CD4-positive, alpha-beta T cell treated with Interleukin-15 for 4 hours (primary cell): ENCODE results near the gene FAT1.

ENCODE experiments used
- DNase-seq: peaks from one replicate; pipeline ENCODE4 v3.0.0-alpha.2; 2020; ENCODE audit warnings: low spot score

The FAT1 gene

DNA sequence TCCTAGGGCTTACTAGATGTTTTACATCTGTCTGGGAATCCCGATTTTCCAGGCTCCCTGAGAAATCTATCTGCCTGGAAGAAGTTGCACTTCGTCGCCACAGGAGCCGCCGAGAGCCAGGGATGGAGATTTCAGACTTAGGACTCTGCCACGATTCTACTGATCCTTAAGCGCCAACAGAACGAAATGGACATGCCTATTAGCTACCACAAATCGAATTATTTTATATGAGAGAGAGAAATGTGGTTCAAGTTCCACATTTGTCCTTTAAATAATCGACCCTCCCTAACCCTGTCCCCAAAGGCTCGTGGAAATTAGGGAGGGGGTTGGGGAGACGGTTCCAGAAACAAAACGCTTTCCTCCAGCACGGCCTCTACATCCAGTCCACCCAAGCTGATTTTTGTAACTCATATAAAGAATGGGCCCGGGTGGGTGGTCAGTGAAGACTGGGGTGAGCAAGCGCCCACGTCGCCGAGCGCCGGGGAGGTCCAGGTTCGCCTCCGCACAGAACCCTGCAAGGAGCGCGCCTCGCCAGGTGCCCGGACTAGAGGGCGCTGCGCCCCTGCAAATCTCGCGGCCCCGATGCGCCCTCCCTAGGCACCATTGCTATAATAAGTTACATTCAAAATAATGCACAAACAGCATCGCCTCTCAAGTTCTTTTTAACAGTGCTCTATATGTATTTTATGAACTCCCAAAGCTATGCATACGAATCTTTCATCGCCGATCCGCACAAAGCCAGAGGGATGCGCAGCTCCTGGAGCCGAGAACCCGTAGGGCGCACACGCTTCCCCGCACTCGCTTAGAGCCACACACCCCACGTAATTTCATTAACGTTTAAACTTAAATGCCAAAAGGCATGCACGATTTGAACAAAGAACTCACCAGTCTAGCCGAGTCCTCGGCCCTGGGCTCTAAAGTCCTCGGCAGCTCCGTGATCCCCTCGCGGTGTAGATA is 2.1 kb upstream of the FAT1 start:
- no peak for DNase-seq

DNA sequence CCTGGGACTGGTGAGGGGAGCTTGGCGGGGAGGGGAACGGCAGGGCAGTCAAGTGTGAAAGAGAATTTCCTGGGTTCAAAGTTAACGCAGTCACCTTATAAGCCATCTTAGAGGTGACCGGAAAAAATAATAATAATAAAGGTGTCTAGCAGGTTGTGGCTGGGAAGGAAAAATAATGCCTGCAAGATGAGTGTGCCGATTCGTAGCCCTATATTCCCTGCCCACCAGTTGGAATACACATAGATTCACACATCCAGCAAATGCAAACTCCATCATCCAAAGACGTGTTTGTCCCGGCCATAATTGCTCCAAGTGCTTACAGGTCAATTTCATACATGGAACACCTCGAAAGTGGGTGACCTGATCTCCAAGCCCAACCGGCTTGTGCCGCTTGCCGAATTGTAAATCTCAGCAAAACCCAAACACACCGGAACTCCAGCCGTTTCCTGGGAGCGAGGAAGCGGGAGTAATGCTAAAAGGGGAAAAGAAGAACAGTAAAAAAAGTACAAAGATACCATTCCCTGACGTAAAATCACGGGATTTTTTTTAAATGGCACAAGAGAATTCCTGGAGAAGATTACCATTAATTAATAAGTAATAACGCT is 1.3 kb upstream of the FAT1 start:
- no peak for DNase-seq

DNA sequence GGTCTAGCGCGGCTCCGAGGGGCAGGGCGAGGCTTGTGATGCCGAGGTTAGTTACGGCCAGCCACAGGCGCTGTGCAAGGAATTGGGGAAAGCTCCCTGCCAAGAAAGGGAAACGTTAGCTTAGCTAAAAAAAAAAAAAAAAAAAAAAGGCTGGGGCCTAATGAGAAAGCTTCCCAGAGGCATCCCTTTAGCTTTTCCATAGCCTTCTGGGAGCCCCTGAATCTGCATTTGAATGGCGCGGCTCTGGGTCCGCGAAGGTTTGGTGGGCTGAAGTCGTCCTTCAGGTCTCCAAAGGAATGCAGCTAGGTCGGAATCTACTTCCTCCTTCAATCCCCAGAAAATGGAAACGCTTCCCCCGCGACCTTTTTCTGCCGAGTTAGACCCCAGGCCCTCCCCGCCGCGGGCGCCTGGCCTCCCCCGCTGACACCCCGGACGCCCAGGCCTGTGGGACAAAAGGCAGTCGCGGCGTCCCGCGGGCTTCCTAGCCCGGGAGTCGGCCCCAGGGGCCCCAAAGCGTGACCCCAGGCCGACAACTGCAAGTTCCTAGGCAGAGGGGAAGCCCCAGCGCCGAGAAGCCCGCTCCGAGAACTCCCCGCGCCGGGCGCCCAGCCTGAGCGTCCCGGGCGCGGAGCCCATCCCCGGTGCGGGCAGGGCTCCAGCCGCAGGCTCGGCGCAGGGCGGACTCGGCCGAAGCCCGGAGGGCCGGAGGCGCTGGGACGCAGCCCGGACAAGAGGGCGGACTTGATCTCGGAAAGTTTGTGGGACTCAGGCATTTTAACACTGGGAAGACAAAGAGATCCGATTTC is 605 bp upstream of the FAT1 start:
- no peak for DNase-seq

DNA sequence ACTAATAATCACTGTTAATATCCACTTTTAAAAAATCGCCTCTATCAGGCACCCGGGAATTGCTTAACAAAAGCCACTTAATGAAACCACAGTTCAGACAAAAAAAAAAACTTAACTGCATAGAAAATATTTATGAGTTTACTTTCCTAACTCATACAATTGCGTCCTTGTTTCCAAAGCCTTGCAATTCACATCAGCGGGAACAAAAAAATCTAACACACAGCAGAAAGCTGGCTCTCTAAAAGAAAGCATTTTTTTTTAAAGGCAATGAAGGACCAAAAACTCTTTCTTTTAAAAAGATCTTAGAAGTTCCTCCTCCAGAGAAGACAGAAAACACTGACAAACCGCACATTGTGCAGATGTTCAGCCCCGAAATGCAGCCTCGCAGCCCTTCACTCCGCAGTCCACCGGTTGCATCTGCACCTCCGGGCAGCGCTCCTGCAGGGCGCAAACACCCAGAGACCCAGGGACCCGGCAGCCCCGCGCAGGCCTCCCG is 812 bp downstream of the FAT1 start:
- no peak for DNase-seq

DNA sequence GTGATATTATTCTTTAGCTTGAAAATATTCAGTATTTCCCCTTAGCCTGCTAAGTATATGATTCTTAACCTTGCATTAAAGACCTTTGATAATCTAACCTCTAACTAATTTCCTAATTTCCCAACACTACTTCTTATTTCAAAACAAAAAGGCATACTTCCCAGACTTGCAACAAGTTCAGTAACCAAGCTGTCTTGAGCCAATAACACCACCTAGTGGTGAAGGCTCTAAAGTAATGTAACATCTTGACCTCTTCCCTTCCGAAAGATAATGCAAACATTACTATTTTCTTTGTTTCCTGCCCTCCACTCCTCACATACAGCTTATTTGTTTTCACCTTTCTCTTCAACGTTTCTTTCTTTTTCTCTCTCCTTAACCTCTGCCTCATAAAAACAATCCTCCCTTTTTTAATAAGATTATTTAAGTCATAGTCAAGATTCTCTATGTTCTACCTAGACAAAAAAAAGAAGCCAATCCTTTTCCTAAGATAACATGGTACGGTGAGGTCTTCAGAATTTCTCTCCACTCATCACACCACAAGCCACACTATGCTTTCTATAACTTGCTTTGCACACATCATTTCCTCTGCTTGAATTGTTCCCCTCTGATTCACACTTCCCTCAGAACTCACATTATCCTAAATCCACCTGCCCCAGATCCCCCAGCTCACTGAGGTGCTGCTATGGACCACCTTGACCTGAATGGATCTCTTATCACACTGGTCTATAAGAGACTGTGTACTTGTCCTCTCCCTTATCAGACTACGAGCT is 3.5 kb downstream of the FAT1 start:
- no peak for DNase-seq

DNA sequence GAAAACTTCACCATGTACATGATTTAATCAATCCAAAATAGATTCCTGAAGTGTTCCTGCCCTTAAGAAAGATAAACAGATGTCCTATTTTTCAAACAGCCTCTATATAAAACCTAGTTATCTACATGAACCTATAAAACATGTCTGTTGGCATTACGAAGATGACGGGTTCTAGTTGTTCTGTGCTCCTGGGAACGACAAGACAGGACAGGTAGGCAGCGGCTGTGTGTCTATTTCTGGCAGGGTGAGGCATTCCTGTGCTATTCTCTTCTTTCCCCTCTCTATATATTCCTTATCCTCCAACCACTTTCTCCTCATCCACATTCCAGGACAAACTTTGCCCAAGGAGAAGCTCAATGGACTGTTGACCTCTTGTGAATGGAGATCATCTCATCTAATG is 6.1 kb downstream of the FAT1 start:
- no peak for DNase-seq

DNA sequence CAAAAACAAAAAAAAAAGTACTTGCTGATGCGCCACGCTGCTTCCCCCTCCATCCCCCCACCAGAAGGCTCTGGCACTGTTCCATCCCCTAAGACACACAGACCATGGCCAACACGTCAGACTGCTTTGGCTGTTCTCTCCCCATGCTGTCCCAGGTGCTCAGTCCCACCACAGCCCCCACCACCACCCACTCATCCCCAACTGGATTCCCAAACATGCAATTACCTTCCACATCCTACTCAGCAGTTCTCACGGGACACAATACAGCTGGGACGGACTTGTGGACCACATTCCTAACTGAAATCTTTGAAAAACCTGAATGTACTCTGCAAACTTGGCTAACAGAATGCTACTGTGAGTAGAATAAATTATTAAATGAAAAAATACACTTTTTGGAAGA is 8.6 kb downstream of the FAT1 start:
- DNase-seq = no peak

DNA sequence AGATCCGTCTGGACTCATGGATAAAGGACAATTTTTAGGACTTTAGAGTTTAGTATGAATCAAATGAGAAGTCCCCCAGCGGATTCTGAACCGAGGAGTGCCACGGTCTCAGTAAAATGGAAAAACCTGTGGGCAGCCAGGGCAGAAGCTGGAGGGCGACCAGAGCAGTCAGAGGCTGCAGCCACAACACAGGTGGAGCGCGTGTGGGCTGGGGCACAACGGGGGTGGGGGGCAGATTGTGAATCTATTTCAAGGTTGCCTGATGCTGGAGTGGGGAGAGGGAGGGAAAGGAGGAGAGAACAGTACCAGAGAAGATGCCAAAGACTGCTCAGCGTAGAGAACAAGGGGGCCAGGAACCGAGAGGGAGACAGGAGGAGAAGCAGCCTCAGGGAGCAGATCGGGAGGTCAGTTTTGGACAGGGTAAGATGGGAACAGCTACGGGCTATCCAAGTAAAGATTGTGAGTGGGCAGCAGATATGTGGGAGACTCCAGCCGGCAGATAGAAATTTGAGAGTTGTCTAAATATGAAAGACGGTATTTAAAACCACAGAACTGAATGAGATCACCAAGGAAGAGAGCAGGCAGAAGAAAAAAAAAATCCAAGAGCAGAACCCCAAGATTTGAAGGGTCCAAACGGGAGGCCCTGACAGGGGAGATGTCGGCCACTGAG is 9.5 kb downstream of the FAT1 start:
- DNase-seq = no peak

DNA sequence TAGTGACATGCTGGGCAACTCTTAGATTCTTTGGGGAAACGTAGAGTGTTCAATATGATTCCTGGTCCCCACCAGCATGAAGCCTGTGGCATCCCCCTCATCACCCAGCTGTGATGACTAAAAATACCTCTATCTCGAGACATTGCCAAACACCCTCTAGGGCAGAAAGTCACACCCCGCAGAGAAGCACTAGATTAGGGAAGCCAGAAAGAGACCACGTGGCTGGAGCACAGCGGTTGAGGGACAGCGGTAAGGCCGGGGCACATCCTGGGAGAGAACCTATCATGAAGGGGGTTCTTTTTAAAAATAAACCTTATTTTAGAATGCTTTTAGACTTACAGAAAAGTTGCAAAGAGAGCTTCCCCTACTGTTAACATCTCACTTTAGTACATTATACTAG is 11.0 kb downstream of the FAT1 start:
- DNase-seq = no peak

DNA sequence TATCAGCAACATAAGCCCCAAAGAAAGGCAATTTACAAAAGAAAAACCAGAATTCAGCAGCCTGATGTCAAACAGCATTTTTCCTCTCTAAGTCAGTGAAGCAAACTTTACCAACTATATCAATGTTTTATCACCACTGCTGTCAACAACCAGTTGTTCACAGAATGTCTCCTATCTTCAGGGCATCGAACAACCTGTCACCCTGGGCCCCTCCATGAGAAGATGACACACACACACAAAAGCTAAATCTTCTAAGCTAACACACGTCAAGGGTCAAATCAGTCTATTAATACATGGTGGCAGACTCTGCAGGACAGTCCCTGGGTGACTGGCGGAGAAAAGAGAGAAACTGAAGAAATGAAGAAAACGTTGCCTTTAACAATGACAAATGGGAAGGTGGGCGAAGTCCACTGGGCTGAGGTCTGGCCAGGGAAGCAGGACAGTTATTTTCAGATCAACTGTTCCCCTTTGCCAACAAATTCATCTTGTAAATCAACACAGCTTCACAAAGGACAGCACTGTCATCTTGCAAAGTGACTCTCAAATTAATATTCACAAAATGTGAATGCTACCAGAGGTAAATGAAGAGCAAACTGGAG is 13.0 kb downstream of the FAT1 start:
- no peak for DNase-seq

DNA sequence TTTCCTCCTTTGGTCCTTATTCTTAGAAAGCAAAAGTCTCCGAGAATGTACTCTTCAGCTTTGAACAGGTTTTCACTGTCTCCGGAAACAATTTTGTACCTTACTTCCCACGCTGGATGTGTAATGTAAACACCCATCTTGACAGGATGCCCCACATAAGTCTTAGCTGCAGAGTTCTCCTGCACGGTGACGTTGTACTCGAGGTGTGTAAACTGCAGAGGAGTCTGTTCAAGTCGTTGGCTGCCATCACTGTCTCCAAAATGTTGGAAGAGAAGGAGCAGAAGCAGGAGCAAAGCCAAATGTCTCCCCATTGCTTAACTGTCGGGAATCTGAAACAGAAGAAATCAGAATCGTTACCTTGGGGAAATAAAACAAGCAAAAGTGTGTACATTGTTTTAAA is 14.1 kb downstream of the FAT1 start:
- no peak for DNase-seq

DNA sequence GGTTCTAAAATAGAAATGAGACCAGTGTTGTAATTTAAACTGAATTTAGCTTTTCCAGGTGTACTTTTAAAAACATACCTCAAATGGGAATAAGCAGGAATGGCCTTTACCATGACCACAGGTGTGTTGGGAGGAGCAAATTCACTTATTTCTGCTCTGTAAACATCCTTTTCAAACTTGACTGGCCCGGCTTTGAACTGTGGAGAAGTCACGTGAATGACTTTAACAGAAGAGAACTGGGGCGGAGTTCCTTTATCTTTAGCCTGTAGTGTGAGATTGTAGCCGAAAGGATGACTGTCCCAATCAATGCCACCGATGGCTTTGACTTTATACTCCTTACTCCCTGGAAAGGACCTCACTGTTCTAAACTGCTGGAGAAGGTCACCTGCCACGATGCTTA is 15.1 kb downstream of the FAT1 start:
- DNase-seq = no peak

DNA sequence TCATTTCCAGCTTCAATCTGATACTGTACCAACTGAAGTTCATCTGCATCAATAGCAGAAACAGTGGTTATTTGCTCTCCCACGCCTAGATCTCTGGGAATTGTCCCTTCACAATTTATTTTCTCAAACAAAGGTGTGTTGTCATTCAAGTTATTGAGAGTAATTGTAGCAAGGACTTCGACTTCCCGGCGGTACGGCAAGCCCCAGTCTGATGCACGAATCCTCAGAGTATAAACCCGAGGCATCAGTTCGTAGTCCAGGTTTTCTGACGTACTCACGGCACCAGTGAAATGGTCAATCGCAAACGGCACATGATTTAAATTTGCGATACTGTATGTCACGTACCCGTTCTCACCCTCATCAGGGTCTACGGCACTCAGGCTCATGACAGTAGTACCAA is 15.7 kb downstream of the FAT1 start:
- no peak for DNase-seq

DNA sequence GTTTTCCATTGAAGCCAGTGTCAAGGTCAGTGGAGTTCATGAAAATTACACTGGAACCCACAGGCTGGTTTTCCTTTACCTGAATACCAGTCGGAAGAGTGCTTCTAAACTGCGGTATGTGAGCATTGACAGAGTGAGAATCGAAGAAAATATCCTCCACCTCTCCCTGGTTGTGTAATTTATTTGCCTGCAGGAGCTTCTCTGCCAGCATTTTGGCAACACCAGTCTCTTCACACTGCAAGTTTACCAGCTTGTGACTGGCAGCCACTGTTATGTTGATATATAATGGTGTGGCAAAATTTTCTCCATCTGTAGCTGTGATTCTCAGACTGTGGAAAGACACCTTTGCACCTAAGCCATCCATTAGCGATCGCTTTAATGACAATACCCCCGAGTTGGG is 16.1 kb downstream of the FAT1 start:
- no peak for DNase-seq

DNA sequence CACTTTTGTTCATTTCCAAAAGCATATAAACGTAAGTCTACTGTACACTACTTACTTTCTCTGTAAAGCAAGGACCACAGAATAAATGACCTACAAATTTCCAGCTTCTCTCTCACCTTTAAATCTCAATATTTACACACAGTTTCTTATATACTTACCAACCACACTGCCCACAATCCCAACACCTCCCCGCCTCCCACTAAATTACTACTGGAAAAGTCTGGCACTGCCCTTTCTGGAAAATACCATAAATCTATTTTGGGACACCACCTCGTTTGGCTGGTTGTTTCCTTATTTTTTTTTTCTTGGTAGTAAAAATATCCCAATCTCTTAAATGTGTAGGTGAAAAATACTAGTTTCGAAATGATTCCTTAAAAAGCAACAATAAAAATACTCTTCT is 19.6 kb downstream of the FAT1 start:
- DNase-seq = no peak

DNA sequence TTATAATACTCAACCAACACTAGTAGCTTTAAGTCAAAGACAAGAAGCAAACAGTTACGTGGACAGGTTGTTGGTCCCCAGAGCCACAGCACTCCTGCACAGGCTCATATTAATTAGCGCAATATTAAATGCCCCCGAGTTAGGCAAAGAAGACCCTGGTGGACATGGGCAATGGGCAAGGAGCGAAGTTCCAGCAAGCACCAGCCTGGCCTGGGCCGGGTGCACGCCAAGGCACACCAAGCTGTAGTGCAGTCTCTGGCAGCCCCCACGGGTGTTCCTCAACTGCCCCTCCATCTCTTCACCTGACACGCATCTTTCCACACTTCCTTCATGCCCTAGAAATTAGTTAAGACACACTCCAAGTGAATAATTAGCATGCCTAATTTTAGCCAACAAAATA is 20.1 kb downstream of the FAT1 start:
- no peak for DNase-seq

DNA sequence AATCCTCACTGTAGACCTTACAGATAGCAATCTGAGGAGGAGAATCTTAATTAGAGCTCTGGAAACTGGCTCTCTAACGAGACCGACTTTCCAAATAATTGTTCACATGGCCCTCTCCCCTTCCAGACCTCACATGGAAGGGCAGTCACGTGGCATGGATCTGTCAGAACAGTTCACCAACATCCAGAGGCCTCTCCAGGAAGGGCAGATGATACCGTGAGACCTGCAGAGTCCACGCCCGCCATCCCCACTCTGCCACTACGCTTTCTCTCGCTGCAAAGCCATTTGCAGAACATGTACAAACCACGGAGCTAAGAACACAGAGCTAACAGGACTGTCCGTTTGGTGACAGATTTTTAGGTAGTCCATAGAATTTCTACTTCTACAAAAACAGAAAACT is 20.7 kb downstream of the FAT1 start:
- no peak for DNase-seq

DNA sequence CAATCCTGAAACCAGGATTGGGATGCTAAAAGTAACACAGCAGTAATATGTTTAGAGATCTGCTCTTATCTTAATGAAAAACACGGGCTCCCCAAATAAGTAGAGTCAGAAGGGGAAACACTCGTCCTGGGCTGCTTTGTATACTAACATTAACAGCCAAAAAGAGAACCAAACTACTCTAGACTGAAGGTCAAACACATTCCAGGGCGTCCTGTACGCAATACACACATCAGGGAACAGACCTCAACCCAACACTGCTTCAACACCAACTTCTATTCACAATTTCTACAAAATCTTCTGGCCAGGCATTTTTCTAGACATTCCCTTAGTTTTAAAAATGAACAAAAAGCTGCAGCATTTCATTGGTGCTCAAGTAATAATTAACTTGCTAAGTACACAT is 21.4 kb downstream of the FAT1 start:
- no peak for DNase-seq

DNA sequence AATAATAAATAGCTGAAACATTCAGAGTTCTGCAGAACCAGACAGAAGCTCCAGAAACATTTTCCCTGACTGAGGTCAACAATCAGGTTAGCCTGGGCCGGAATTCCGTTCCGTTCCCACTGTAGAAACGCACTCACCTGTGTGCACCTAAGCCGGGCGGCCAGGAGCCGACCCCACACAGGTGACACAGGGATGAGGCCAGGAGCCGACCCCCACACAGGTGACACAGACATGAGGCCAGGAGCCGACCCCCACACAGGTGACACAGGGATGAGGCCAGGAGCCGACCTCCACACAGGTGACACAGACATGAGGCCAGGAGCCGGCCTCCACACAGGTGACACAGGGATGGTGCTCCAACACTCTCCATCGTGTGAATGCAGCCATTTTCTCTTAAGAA is 21.9 kb downstream of the FAT1 start:
- no peak for DNase-seq

DNA sequence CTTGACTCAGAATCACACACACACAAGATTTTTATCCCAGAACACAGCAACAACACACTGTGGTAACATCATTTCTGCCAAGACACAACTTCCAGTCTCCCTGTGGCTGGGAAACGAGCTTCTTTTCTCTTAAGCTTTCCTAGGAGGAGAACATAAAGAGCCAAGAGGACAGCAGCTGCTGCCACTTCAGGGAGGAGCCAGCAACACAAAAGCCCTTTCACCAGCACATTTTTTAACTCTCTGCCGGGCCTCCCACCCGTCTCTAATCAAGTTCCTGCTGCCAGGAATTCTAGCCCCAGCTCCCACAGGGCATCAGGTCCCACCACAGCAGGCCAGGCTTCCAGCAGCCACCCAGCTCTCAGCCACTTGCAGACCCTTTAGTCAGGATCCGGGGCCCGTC is 22.4 kb downstream of the FAT1 start:
- no peak for DNase-seq

DNA sequence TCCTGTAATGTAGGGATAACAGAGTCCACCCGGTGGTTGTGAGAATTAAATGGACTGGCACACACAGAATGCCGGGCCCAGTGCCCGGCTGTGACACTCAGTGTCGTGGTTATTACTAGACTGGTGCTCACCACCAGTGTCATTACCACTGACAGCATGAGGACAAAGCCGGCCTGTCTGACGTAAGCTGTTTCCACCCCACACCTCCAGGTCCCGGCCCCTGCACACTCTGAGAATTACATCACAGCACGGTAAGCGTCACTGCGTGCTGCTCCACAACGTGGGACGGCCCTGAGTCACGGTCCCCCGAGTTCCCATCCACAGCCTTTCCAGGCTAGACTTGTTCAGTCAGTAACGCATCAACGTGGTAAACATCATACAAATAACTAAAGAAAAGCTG is 22.9 kb downstream of the FAT1 start:
- DNase-seq = no peak
